ENCODE results near the gene RPRD2.

GRCh38 chr1:150365941-150366340 is 2.0 kb downstream of the RPRD2 start:
- TF ChIP-seq CTCF (optimal IDR thresholded peaks at IDR 0.05 in 1 of 3, IDR thresholded peaks at IDR 0.05 in 1 of 3, conservative IDR thresholded peaks at IDR 0.05 in 1 of 3; ENCODE audit: extremely low read depth in 1 of 3, insufficient read depth in 2 of 3, low read length in 3 of 3): no peak
- TF ChIP-seq EZH2 (IDR thresholded peaks at IDR 0.05; ENCODE audit: low read length): no peak

Measured in keratinocyte (primary cell).